GM18861 (cell line): ENCODE results near the gene KCP.
"Not testable (repeated sequence)": the region's sequence is repeated elsewhere in the genome, so short reads cannot be mapped to it uniquely, and the experiment has no call there.

ENCODE experiments used
- ATAC-seq: cut with Tn5 transposase; IDR thresholded peaks from one replicate; pipeline ENCODE4 v1.9.1; 2021; ENCODE audit not compliant: unreplicated experiment

The KCP gene

GRCh38 chr7:128922496-128923410 lies 12.2 kb upstream of the KCP start:
- no peak for ATAC-seq

GRCh38 chr7:128921866-128922440 lies 11.4 kb upstream of the KCP start:
- ATAC-seq, result no peak

GRCh38 chr7:128920913-128921582 lies 10.5 kb upstream of the KCP start:
- ATAC-seq, result no peak

DNA sequence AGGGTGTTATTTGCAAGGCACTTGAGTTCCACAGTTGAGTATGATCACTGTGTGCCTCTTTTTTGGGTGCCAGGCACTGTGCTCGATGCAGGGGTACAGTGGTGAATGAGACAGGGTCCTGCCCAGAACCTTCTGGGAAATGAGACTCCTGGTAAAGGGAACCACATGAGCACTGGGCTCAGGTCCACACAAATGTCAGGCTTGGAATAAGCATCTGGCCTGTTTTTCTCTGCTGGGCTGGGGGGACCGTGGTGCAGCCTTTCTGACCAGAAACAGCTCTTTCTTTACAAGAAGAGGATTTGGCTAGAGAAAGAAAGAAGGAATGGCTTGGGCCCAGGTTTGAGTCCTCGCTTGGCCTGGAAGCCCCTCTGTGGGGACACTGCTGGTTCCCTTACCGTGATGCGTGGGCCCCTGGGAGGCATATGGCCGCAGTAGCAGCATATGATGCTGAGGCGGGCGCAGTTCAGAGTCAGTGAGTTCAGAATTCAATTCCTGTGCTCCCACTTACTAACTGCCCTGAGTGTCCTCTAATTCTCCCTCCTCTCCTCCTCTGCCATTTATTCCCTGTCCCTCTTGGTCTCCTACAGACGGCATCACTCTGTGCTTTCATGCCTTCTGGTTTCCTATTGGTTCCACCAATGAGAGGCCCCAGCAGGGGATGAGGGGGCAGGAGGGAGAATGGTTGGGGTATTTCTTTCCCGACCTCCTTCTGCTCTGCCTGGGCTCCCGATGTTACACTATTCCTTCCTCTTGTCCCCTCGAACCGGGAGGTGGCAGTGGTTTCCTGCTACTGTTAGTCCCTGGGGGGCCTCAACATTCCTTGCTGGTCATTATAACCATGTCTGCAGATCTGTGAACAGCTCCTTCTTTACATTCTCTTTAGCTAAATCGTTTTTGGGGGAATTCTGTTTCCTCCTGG lies 9.6 kb upstream of the KCP start:
- no peak for ATAC-seq

- ATAC-seq, result no peak
Measured at GRCh38 chr7:128919241-128919640, 8.7 kb upstream of the KCP start.

GRCh38 chr7:128918016-128918665 lies 7.6 kb upstream of the KCP start:
- no peak for ATAC-seq

- ATAC-seq, result no peak
Measured at GRCh38 chr7:128917122-128917521, 6.6 kb upstream of the KCP start.

DNA sequence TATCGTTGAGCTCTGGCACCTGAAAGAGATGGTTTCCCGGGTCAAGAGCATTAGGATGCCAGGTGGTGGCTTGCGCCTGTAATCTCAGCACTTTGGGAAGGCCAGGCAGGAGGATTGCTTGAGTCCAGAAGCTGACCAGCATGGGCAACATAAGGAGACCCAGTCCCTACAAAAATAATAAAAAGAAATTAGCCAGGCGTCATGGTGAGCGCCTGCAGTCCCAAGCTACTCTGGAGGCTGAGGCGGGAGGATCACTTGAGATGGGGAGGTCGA lies 6.1 kb upstream of the KCP start:
- no peak for ATAC-seq

DNA sequence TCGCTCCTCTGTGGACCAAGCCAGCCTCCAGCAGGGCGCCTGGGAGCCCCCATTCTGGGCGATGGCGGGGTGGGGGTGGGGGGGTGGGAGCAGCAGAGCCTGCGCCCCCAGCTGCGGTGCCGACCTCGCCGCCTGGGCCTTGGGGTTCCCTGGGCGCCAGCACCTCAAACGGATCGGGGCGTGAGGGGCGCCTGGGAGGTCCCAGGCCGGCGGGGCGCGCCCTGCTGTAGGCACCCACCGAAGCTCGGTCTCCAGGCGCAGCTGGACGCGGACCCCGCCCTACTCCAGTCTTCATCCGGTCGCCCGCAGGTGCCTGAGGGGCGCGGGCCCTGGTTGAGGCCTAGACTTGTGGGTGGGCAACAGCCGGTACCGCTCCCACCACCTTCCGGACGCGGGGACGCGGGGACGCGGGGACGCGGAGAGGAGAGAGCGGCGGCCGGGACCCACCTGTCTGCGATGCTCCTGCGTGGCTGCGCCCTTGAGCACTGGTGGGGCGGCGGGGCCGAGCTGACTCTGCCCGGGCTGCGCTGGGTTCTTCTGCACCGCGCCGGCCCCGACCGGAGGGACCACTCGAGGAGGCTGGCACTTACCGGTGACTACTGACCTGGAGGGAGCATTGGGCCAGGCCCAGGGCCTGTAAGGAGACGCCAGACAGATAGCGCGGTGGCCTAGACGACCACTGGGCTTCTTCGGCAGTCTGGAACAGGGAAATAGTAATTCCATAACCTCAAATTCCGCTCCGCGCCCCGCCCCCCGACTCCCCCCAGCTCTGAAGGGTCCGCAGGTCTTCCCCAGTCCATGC lies 5.5 kb upstream of the KCP start:
- no peak for ATAC-seq

GRCh38 chr7:128915271-128915819 lies 4.8 kb upstream of the KCP start:
- ATAC-seq, result no peak

DNA sequence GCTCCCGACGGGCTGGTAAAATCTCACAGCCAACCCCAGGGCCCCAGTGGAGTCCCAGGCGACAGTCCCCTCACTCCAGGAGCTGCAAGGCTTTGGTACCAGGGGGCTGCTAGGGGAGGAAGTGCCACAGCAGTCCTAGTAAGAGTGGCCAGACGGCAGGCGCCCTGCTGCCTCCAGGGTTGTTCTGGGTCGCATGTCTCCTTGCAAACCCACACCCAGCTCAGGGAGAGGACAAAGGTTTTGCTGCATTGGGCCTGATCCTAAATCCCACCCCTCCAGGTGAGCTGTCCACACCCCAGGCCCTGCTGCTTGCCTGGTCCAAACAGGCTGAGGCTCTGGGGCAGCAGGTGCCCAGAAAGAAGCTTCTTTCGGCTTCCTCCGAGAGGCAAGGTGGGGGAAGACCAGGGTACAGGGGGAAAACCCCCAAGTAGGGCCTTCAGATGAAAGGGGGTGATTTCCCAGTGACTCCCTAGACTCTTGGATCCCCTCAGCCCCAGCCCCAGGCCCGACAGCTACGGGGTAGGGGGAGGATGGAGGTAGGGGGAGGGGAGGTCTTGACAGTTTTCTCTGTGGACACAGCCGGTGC lies 4.2 kb upstream of the KCP start:
- ATAC-seq, result no peak

DNA sequence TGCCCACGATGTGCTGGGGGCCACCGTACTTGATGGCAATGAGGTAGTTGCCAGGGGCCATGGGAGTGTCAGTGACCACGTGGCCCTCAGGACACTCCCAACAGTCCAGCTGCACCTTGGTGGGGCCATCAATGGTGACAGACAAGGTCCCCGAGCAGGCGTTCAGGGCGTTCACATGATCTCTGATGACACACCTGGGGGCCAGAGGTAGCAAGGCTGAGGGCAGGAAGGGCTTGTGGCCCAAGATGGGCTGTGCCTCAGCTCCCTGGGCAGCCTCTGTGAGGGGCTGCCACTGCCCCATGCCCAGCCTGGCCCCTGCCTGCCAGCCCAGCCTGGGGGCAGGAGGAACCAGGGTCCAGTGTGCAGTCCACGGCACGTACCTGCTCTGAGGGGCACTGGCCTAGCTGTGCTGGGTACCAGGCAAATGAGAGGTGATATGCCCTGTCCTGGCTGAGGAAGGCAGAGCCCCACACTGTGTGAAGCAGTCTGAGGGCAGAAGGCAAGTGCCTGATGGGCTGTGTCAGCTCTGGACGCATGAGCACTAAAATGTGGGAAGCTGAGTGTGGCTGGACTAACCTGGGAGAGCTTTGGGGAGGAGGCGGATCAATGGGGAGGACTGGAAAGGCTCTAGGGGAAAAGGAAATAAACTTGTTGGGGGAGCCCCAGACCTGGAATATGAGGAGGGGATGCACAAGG lies 3.5 kb upstream of the KCP start:
- no peak for ATAC-seq

DNA sequence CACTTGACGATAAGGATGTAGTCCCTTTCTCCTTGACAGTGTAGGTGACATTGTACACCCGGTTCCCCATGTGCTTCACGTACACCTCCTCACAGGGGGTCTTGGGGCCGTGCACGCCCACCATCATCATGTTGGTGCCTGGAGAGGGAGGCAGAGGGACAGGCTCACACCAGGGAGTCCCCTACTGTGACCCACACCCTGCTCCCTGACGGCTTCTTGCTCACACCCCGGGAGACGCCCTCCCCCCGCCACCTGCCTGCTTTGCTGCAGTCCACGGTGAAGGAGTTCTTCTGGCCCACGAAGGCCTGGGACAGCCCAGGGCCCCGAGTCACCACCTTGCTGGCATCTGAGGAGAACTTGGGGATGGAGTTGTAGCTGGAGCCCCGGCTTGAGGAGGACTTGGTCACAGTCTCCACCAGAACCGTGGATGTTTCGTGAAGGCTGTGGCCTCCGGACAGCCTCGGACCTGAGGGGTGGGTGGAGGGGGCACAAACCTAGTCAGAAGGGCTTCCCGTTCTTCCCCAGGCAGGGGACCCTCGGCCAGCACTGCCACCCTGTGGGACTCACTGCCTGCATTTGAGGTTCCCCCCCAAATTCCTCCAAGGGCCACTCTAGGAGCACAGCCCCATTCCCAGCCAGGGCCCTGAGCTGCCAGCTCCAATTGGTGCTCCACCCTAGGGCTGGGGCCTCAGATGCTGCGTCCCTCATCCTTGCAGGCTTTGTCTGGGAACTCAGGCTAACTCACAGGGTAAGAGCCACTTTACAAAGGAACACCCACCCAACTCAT lies 2.4 kb upstream of the KCP start:
- not testable (repeated sequence) for ATAC-seq

GRCh38 chr7:128912281-128912680 lies 1.8 kb upstream of the KCP start:
- ATAC-seq, result no peak

GRCh38 chr7:128911423-128912031 lies 1.0 kb upstream of the KCP start:
- ATAC-seq, result no peak

DNA sequence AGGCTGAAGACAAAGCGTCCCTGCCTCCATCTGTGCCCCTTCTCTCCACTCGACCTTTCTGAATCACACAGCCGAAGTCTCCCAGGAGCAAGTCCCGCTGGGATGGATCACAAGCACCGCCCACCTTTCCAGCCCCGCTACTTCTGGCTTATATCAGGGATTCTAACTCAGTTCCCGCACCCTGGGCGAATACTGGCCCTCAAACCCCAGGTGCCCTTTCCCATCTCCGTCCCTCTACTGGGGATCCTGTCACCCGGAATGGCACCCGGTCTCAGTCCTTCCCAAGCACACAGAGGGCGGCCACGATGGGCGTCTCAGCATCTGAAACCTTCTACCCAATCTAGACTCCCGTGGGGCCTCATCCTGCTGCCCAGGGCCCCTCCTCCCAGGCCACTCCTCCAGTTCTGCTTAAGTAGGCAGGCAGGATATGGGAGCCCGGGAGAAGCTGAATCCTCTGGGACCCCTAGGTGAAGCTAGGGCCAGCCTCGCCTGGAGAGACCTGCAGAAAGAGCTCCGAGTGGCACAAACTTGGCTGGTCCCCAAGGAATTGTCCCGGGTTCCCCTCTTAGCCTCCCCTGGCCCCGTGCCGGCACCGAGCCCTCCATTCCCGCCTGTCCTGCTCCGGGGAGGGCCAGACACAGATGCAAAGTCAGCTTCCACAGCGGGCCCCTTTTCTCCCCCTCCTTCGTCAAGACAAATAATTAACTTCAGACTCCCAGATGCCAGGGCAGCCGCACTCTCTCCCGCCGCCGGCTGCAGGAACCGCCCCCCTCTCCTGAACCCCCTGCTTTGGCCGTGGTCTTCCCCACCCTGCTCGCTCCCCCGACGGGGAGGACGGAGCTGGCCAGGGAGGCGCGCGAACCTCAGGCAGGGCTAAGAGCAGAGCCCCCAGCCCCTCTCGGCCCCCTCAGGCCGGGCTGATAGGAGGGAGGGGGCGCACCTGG lies 612 bp downstream of the KCP start:
- ATAC-seq, result no peak
